Measurements from ENCODE around the gene ZNF678.
"Not testable (repeated sequence)": the region's sequence is repeated elsewhere in the genome, so short reads cannot be mapped to it uniquely, and the experiment has no call there.

Gene ZNF678
- total RNA-seq, result 18.8 to 40.4 (median 32.3) reads per million in 4 experiments

DNA sequence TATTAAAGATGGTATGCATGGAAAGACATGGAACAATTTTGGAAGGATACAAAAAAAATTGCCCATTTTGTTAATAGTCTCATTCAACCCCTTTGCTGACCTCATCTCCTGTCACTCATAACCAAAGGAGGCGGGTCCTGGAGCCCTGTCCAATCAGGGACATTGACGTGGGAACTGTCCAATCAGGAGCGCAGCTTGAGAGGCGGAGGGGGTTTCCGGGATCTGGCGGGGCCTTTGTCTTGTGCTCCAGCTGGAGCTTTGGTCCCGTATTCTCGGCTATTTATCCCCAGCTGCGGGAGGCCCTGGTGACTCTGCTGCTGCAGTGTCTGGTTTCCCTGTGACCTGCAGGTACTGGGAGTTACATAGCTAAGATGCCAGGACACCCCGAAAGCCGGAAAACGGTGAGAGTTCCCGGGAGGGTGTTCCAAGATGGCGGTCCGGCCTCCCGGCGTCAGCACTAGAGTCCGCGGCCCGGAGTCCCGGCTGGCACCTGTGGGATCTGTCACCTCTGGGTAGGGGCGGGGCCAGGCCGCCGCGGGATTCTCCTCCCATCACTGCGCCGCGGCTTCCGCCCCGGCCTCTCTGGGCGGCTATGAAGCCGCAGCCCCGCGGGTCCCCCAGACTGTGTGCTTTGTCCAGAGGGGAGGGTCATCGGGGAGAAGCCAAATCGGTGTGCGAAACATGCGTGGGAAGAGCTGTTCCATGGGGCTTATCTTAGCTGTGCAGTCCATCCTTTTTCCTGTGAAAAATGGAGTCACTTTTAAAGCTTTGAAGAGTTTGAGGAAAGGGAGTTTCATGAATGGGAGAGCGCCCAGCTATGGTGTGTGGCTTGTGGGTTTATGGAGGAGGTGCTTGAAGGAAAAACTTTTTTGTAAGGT is at the start of gene ZNF678:
ZNF678 (plus strand) TSS at position 233 of the 878 bp plus-strand sequence. CDS start 87,436 bp downstream, outside the sequence.
- peak; percentile 76 for DNase-seq

DNA sequence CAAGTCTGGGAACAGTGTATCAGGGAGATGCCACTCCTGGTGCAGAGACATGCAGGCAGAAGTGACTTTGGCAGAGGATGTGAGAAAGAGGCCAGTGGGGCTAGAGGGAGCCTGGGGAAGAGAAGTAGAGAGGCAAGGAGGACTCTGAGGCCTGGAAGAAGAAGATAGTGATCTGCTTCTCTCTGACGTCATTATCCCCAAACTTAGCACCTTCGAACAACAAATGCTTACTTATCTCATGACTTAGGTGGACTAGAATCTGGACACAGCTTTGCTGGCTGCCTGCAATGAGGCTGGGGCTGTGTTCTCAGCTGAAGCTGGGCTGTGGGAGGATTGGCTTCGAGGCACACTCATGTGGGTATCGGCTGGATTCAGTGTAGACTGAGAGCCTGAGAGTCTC is 44.5 kb upstream of the ZNF678 start:
- no peak for DNase-seq

DNA sequence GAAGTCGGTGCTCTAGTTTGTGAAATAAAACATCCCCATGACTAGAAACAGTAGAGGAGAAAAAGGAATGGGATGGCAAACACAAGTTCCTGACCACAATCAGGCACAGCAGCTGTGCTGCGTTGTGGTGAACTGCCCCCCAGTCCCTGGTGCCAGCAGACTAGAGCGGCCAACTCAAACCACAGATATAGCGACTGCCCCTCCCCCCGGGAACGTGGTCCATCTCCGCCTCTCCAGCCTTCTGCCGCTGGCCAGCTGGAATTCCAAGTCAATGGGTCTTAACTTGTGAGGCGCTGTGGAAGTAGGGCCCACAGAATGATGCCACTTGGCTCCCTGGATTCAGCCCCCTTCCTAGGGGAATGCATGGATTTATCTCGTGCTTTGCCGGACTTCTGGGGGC is 41.6 kb upstream of the ZNF678 start:
- no peak for DNase-seq

DNA sequence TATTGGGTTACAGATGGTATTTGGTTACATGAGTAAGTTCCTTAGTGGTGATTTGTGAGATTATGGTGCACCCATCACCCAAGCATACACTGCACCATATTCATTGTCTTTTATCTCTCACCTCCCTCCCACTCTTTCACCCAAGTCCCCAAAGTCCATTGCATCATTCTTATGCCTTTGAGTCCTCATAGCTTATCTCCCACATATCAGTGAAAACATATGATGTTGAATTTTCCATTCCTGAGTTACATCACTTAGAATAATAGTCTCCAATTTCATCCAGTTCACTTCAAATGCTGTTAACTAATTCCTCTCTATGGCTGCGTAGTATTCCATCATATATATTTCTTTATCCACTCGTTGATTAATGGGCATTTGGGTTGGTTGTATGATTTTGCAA is 36.8 kb upstream of the ZNF678 start:
- DNase-seq, result no peak

DNA sequence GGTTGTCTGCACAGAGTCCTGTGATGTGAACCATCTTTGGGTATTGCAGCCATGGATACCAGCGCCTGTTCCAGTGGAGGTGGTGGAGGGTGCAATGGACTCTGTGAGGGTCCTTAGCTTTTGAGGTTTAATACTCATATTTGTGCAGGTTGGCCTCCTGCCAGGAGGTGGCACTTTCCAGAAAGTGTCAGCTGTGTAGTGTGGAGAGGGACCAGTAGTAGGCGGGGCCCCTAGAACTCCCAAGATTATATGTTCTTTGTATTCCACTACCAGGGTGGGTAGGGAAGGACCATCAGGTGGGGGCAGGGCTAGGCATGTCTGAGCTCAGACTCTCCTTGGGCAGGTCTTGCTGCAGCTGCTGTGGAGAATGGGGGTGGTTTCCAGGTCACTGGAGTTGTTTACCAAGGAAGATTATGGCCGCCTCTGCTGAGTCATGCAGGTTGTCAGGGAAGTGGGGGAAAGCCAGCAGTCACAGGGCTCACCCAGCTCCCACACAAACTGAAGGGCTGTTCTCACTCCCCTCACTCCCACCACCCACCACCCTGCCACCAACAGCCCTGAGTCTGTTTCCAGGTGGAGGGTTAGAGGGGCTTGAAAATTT is 31.2 kb upstream of the ZNF678 start:
- DNase-seq, result no peak

DNA sequence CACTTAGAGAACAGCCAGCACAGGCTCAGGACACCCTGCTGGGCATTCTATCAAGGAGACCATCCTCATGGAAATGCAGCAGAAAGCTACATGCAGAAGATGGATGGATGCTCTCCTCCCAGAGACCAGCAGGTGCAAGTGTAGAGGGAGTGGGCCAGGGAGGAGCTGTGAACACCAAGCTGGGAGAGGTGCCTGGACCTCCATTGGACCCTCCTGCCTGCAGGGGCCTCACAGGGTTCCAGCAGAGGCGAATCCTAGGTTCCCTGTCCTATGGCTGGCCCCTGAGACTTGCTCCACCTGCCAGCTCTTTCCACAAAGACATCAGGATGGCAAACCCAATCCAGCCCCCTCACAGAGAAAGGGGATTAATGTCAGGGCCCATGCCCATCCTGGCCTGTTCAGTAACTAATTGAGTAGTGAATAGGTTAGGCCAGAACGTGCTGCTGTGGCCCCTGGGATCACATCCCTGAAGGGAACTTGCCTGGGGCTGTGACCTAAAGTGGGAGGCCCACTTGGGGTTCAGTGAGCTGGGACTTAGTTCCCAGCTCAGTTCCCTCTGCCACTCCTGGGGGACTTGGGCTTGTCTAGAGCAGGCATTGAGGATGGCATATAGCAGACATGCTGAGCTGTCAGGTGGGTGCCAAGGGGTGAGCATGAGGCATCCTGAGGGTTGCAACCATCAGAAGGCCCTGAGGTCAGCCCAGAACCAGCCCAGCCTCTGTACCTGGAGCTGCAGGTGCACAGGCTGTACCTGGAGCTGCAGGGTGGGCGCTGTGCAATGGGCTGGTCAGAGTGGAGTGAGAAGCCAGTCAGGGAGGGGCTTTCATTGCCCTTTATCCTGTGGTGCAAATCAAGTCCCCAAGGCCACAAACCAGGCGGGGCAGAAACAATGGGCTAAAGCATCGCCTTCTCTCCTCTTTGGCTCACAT is 22.9 kb upstream of the ZNF678 start:
- no peak for DNase-seq

DNA sequence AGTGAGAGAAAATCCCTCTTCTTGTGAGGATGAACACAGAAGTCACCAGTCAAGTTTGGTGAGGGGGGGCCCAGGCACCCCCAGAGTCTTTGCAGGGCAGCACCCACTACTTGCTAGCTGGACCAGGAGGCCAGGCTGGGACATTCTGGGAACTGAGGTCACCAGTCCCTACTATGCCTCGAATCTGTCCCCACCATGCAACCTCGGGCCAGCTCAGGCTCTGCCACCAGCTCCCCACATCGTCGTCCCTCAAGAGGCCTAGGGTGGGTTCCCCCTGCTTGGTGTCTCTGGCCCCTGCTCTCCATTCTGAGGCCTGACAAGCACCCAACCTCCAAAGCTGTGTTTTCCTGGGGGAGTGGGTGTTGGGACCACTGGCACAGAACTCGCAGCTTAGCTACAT is 22.2 kb upstream of the ZNF678 start:
- no peak for DNase-seq

DNA sequence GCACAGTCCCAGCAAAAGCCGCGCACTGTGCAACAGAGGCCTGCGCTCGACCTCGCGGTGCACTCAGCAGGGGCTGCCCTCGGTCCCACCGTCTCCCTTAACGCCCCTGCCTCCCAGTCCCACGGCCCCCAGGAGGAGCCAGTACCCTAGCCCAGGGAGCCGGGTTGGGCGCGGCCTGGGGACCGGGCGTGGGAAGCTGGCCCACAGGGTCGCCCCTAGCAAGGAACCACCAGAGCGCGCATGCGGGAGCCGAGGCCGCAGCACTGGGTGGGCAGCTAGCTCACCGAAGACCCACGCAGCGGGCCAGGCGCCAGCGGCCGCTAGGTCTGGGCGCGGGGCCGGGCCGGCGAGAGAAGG is 21.6 kb upstream of the ZNF678 start:
- no peak for DNase-seq

DNA sequence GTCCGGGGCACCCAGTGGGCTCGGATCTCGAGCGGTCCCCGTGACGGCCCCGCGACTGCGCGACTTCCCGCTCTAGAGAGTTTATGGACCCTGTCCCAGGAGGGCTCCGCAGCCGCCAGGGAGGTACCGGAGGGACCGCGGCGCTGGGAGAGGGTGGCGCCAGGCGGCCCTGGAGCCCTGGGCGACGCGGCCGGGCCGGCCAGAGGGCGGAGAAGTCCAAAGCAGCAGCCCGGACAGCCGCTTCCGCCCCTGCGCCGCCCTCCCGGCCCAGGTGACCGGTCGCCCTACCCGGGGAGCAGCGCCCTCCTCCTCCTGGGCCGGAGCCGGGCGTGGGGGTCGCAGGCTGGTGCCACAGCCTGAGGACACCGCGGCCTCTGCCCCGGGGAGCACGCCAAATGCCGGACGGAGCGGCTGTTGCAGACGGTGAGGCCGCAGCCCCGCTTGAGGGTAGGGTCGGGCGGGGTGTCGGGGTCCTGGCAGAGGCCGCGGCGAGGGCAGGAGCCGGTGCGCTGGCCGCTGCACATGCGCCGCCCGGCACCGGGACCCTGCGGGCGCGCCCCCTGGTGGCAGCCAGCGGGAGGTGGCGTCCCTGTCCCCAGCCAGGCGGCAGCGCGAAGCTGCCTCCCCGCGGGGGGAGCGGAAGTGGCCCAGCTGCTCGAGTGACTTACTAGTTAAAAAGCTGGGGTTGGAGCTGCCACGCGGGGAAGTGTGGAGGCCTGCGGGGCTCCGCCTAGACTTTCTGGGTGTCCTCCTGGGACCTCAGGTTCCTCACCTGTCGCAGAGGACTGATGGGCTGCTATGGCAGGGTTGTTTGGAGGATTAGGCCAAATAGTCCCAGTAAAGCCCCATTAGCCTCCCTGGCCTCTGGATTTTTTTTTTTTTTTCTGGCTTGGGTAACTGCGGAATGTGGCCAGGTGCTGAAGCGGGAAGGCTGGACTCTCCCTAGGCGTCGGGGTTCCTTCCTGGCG is 20.9 kb upstream of the ZNF678 start:
- DNase-seq, result peak; percentile 77

DNA sequence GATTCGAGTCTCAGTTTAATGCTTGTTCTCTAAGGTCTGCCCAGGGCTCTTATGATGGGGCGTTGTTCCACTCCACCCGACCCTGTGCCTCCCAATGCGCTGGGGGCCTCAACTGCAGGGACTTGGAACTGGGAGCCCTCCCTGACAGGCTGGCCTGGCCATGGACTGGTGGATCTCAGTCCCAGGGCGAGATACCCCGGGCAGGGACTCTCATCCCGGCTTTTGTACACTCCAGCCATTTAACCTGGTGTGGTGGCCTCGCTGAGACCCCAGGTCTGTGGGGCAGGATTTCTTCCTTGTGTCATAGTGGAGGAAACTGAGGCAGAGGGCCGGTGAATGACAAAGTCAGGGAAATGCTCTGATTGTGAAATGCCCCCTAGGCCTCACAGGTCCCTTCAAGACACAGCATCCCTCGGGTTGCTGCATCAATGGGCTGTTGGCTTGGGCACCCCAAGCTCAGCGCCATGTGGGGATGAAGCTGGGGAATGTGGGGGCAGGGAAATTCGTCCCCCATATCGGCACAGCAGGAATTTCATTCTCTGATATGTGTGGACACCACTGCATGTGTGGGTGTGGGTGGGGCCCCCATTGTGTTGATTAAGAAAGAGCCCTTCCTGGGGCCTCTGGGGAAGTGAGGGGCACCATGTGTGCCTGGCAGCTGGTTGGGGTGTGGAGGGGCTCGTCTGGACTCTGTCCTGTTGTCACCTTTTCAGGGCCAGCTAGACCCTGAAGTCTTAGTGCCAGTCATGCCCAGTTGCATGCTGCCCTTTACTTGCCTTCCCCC is 19.9 kb upstream of the ZNF678 start:
- DNase-seq, result no peak

DNA sequence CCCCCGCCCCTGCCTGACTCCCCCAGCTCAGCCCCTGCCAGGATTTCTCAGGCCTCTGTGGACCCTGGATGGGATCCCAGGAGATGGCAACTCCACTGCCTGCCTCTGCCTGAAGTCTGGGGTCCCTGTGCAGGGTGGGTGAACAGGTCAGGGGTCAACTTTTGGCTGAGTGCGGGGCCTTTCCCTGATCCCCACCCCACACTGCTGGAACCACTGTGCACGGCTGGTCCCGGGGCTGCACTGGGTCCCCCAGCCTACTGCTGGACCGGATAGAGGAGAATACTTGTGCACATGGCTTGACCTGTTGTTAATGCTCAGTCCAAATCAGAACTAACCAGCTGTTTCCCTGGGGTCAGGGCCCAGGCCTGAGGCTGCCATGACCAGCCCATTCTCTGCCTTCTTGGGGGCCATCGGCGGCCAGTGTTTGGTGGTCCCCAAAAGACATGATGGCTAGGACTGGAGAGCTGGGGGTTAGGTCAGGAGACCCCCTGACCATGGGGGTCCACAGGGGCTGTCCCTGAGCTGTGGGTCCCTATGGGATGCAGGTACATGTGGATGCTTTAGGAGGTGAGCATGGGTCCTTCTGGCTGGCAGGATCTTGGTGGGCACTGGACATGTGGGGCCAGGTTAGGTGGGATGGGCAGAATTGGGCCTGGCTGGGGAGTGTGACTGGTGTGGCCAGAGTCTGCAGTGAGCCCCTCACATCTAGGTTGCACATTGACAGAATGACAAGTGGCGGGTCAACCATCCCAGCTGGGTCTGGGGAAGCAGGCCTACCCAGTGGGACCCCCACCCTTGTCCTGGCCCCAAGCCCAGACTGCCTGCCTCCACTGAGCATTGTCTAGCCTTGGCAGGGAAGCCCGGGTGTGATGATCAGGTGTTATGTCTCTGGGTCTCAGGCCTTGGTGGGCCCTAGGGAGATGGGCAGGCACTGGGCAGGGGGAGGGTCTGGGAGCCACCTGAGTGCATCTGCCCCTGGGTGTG is 19.0 kb upstream of the ZNF678 start:
- no peak for DNase-seq

DNA sequence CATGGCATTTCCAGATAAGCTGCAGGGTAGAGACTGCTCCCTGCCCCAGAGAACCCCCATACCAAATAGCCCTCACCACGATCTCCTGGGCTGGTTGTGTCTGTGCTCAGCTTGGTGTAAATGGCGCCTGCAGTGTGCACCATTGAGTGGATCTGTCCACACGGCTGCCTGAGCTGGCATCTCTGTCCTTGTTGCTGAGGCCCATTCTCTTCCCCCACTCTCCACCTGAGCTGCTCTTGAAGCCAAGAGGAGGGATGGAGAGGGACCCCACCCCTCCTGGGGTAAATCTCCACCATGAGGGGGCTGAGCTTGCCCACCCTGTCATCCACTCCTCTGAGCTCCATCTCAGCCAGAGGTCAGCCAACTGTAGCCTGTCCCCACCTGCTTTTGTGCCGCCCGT is 18.0 kb upstream of the ZNF678 start:
- no peak for DNase-seq

DNA sequence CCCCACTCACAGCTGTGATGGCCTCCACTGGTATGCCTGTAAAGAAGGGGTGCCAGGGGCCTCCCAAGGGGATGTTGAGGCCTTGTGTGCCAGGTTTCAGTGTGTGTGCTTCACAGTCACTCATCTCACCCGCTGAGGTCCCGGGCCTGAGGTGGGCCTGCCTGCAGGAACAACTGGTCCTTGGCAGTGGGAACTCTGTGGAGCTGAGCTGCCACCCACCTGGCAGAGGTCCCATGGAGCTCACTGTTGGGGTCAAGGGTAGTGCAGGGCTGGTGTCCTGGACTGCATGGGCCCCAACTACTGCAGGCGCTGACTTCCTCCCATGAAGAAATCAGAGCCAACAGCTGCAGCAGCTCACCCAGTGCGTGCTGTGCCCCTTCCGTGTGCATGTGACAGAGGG is 17.3 kb upstream of the ZNF678 start:
- DNase-seq, result no peak

DNA sequence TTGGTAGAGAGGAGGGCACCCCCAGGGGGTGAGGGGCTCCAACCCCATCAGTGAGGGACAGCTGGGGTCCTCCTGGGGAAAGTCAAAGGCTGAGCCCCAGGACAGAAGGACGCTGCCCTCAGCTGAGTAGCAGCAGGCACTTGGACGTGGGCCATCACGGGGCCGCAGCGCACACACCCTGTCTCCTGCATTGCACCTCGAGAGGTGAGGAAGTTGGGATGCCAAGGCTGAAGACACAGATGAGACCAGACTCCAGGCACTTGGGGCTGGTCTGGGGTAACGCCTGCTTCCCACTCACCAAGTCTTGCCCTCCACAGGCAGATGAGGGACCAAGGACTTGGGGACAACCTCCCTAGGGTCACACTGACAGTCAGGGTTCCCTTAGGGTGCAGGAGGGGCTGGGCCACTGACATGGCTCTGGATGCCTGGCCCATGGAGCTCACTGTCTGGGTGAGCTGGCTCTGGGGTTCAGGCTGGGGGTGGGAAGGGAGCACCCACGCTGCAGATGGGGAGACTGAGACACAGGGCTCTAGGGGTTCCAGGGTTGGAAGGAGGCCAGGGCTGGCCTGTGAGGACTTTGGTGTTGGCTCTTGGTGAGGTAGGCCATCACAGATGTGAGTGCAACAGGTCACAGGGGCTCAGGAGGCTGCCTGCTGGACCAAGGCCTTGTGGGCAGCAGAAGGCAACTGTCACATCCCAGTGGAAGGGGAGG is 16.6 kb upstream of the ZNF678 start:
- no peak for DNase-seq

DNA sequence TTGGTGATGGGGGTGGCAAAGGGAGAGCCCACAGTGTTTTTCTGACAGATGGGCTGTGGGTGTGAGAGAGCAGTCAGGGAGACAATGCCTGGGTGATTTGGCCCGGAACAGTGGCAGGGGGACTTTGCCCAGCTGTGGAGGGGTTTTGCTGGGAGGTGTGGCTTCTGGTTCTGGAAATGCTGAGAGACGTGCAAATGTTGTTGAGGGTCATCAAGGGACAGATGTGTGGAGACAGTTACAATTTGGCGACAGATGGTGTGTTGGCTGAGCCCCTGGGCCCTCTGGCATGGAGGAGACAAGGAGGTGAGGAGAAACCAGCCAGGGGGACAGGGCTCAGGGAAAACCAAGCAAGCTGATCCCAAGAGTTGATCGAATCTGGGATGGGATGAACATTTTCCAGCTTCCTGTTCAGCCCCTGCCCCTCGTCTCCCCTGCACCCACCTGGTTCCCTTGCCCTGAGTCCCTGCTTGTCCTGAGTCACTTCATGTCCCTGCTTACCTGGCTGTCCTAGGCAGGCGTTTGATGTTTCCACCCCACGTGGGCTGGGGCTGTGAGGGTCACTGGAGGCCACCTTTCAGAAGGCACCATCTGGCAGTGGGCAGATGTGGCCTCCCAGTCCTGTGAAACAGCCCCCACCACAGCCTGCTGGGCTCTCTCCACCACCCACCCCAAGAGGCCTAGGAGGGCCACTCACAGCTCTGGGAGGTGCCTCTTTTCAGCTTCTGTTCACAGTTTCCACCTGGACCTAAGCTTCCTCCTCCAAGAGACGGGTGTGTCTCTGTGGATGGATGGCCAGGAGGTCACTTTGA is 15.8 kb upstream of the ZNF678 start:
- DNase-seq, result no peak

DNA sequence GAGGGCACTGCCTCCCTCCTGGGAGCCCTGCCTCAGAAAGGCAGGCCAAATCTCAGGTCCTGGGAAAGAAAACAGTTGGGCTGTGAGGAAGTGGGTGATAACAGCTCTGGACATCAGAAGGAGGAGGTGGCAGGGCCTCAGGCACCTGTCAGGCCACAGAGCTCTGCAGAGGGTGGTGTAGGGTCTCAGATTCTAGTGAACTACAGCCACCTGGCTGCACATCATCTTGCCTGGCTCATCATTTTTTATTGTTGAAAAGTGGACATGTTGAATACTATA is 15.3 kb upstream of the ZNF678 start:
- no peak for DNase-seq

DNA sequence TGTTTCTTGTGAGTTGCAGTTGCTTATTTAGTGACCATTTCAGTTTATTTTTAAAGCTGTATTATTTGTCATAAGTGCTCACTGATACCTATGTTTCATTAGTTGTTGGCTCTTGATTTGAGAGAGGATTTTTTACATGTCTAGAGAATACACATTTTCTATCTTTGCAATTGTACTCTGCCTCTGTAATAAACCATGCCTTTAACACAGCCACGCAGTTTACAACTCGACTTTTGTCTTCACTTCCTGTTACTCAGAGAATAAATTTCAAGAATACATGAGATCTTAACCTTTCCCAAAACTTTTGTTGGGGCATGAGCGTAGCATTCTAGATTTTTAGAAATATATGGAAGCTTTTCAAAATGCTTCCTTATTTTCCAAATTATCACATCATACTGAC is 14.9 kb upstream of the ZNF678 start:
- no peak for DNase-seq

DNA sequence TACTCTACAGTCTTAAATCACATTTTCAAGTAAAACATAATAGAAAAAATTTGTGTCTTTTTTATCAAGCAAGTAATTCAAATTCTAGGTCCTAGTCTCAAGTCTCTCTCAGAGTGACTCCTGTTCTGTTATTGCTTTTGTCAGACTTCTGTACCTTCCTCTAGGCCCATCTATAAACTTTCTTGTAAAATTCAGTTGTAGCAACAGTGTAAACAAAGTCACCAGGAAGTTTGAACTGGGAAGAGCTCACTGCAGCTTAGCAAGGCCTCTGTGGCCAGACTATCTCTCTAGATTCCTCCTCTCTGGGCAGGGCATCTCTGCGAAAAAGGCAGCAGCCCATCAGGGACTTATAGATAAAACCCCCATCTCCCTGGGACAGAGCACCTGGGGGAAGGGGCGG is 13.5 kb upstream of the ZNF678 start:
- no peak for DNase-seq

DNA sequence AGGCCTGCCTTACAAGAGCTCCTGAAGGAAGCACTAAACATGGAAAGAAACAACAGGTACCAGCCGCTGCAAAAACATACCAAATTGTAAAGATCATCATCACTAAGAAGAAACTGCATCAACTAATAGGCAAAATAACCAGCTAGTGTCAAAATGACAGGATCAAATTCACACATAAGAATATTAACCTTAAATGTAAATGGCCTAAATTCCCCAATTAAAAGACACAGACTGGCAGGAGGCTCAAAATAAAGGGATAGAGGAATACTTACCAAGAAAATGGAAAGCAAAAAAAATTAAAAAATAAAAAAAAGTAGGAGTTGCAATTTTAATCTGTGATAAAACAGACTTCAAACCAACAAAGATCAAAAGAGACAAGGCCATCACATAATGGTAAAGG is 11.5 kb upstream of the ZNF678 start:
- DNase-seq, result not testable (repeated sequence)
